Osteocyte (in vitro differentiated cells): ENCODE data around the gene NSUN4. TPM values are rescaled to one million over a fixed set of nuclear protein-coding genes. Genes with fewer than 3 reads are reported as not detected.

Source experiments
- DNase-seq: peaks from one replicate; pipeline ENCODE4 v3.0.0; 2021; ENCODE audit warnings: mixed read lengths; ENCODE audit not compliant: unreplicated experiment; ENCODE audit errors: extremely low spot score
- H3K27ac Mint-ChIP-seq: one replicate; pipeline ENCODE4 v1.8.0; 2021; ENCODE audit warnings: mild to moderate bottlenecking, mixed read lengths; ENCODE audit not compliant: unreplicated experiment
- H3K27me3 Mint-ChIP-seq: one replicate; pipeline ENCODE4 v1.8.0; 2021; ENCODE audit warnings: mixed read lengths; ENCODE audit not compliant: unreplicated experiment
- H3K36me3 Mint-ChIP-seq: one replicate; pipeline ENCODE4 v1.8.0; 2021; ENCODE audit warnings: mixed read lengths; ENCODE audit not compliant: unreplicated experiment
- H3K4me1 Mint-ChIP-seq: one replicate; pipeline ENCODE4 v1.8.0; 2021; ENCODE audit warnings: mixed read lengths; ENCODE audit not compliant: unreplicated experiment
- H3K4me3 Mint-ChIP-seq: one replicate; pipeline ENCODE4 v1.8.0; 2021; ENCODE audit warnings: mild to moderate bottlenecking, moderate library complexity, mixed read lengths; ENCODE audit not compliant: unreplicated experiment
- H3K9me3 Mint-ChIP-seq: one replicate; pipeline ENCODE4 v1.8.0; 2021; ENCODE audit warnings: mixed read lengths; ENCODE audit not compliant: unreplicated experiment
- CTCF ChIP-seq: fragments of 200-600 bp; sonication (generic); IDR thresholded peaks from 2 replicates; pipeline ENCODE4 v1.5.0; 2021; ENCODE audit warnings: antibody characterized with exemption, mild to moderate bottlenecking, moderate library complexity
- total RNA-seq: library from RNA; stranded (reverse); gene quantifications from 2 replicates; pipeline ENCODE4 v1.2.1, GENCODE V29; 2021

Gene NSUN4
- total RNA-seq, 1 donor from 2014 or later = 21.6 TPM

GRCh38 chr1:46401154-46401913 lies 60.7 kb downstream of the NSUN4 start:
- H3K27me3 Mint-ChIP-seq = peaks cover 24% of the 10 kb centered on the region
- TF ChIP-seq CTCF = no peak
- H3K4me1 Mint-ChIP-seq = peaks cover 3% of the 10 kb centered on the region
- no peaks in the 10 kb centered on the region for H3K9me3 Mint-ChIP-seq
- H3K27ac Mint-ChIP-seq = no peak overlapping the region
- DNase-seq = no peak
- peaks cover 2% of the 10 kb centered on the region for H3K36me3 Mint-ChIP-seq
- no peak overlapping the region for H3K4me3 Mint-ChIP-seq

- Mint-ChIP-seq H3K27ac (no peak overlapping the region), H3K9me3 (no peaks in the 10 kb centered on the region), H3K27me3 (peaks cover 22% of the 10 kb centered on the region), H3K4me1 (peaks cover 6% of the 10 kb centered on the region), H3K36me3 (peaks cover 2% of the 10 kb centered on the region), H3K4me3 (no peak overlapping the region)
- no peak for TF ChIP-seq CTCF
- DNase-seq = no peak
Measured at GRCh38 chr1:46401964-46402626, 61.5 kb downstream of the NSUN4 start.

GRCh38 chr1:46403916-46404315 lies 63.3 kb downstream of the NSUN4 start:
- Mint-ChIP-seq H3K4me1 (peaks cover 10% of the 10 kb centered on the region), H3K27me3 (peaks cover 15% of the 10 kb centered on the region), H3K27ac (no peak overlapping the region), H3K4me3 (no peak overlapping the region), H3K9me3 (no peaks in the 10 kb centered on the region), H3K36me3 (peaks cover 2% of the 10 kb centered on the region)
- DNase-seq = no peak
- TF ChIP-seq CTCF = no peak

- peaks cover 8% of the 10 kb centered on the region for H3K27me3 Mint-ChIP-seq
- no peak for TF ChIP-seq CTCF
- H3K27ac Mint-ChIP-seq = no peak overlapping the region
- H3K36me3 Mint-ChIP-seq = peaks cover 2% of the 10 kb centered on the region
- DNase-seq = no peak
- no peak overlapping the region for H3K4me3 Mint-ChIP-seq
- H3K9me3 Mint-ChIP-seq = no peaks in the 10 kb centered on the region
- peaks cover 10% of the 10 kb centered on the region for H3K4me1 Mint-ChIP-seq
Measured at GRCh38 chr1:46404482-46405196, 64.0 kb downstream of the NSUN4 start.

- Mint-ChIP-seq H3K9me3 (no peaks in the 10 kb centered on the region), H3K27me3 (peaks cover 3% of the 10 kb centered on the region), H3K4me3 (no peak overlapping the region), H3K4me1 (peaks cover 10% of the 10 kb centered on the region), H3K27ac (no peak overlapping the region), H3K36me3 (peaks cover 2% of the 10 kb centered on the region)
- no peak for TF ChIP-seq CTCF
- DNase-seq = no peak
Measured at GRCh38 chr1:46405197-46405555, 64.6 kb downstream of the NSUN4 start.
